Karpas-422 (cell line): Measurements from ENCODE around the gene PIGL. TPM values are rescaled to one million over a fixed set of nuclear protein-coding genes. Genes with fewer than 3 reads are reported as not detected.

ENCODE experiments used
- DNase-seq: peaks from one replicate; pipeline ENCODE4 v3.0.0-alpha.2; 2015
- H2AFZ ChIP-seq: fragments of 200-600 bp; sonication (generic); 2 replicates; pipeline ENCODE4 v1.6.1; 2014; ENCODE audit warnings: antibody characterized with exemption, low read length, mixed read lengths
- H3K27ac ChIP-seq: fragments of 200-600 bp; sonication (generic); 2 replicates; pipeline ENCODE4 v1.5.1; 2014; ENCODE audit warnings: mild to moderate bottlenecking, low read length, moderate library complexity
- H3K27me3 ChIP-seq: fragments of 200-600 bp; sonication (generic); 2 replicates; pipeline ENCODE4 v1.6.1; 2014; ENCODE audit warnings: low read length, mixed read lengths
- H3K36me3 ChIP-seq: fragments of 200-600 bp; sonication (generic); 2 replicates; pipeline ENCODE4 v1.6.1; 2014; ENCODE audit warnings: low read length, mixed read lengths; ENCODE audit not compliant: insufficient read depth
- H3K4me1 ChIP-seq: fragments of 200-600 bp; sonication (generic); 2 replicates; pipeline ENCODE4 v1.6.1; 2014; ENCODE audit warnings: mild to moderate bottlenecking, low read length, mixed read lengths
- H3K4me2 ChIP-seq: fragments of 200-600 bp; sonication (generic); 2 replicates; pipeline ENCODE4 v1.6.1; 2014; ENCODE audit warnings: low read length, low read depth, mild to moderate bottlenecking; ENCODE audit not compliant: poor library complexity, severe bottlenecking
- H3K4me3 ChIP-seq: fragments of 200-600 bp; sonication (generic); 2 replicates; pipeline ENCODE4 v1.5.1; 2014; ENCODE audit warnings: mild to moderate bottlenecking, antibody characterized with exemption, low read length, mixed read lengths
- H3K79me2 ChIP-seq: fragments of 200-600 bp; sonication (generic); 2 replicates; pipeline ENCODE4 v1.6.1; 2014; ENCODE audit warnings: mild to moderate bottlenecking, low read length, mixed read lengths
- H3K9ac ChIP-seq: fragments of 200-600 bp; sonication (generic); 2 replicates; pipeline ENCODE4 v1.6.0; 2014; ENCODE audit warnings: low read length
- H3K9me2 ChIP-seq: fragments of 200-600 bp; sonication (generic), shearing (Covaris generic); replicated peaks from 2 replicates; pipeline ENCODE4 v1.6.0; 2014; ENCODE audit warnings: mild to moderate bottlenecking, low read length, moderate library complexity; ENCODE audit not compliant: insufficient read depth
- H3K9me3 ChIP-seq: fragments of 300-700, 200-600 bp; sonication (generic); 2 replicates; pipeline ENCODE4 v1.6.1; 2014; ENCODE audit warnings: low read length, mixed read lengths
- H4K20me1 ChIP-seq: fragments of 200-600 bp; sonication (generic); 2 replicates; pipeline ENCODE4 v1.6.1; 2014; ENCODE audit warnings: mild to moderate bottlenecking, antibody characterized with exemption, low read length, low read depth; ENCODE audit not compliant: insufficient read depth
- total RNA-seq: library from RNA; depleted of rRNA; stranded (reverse); fragments of >200 nt; shearing (Covaris generic); gene quantifications from 2 replicates; pipeline ENCODE4 v1.2.3, GENCODE V29; 2014; ENCODE audit warnings: low replicate concordance

The PIGL gene
- total RNA-seq, 1 experiment from 2014 or later: 48.2 TPM

GRCh38 chr17:16345565-16345964 is 128.6 kb downstream of the PIGL start:
- Histone ChIP-seq H3K27ac (no peak overlapping the region), H3K4me1 (peaks cover 8% of the 10 kb centered on the region), H3K9me3 (no peaks in the 10 kb centered on the region), H4K20me1 (no peaks in the 10 kb centered on the region), H3K9me2 (no peaks in the 10 kb centered on the region), H3K4me2 (no peak overlapping the region), H2AFZ (no peak overlapping the region), H3K27me3 (no peaks in the 10 kb centered on the region), H3K4me3 (no peak overlapping the region), H3K79me2 (peaks cover 29% of the 10 kb centered on the region), H3K36me3 (peaks cover 48% of the 10 kb centered on the region), H3K9ac (no peak overlapping the region)
- DNase-seq: no peak

- H3K36me3 ChIP-seq: peaks cover 48% of the 10 kb centered on the region
These were observed 129.8 kb downstream of the PIGL start for GRCh38 chr17:16346721-16347271.

GRCh38 chr17:16348586-16348985 is 131.6 kb downstream of the PIGL start:
- H2AFZ ChIP-seq: no peak overlapping the region
- H3K4me1 ChIP-seq: peaks cover 23% of the 10 kb centered on the region
- H3K36me3 ChIP-seq: peaks cover 40% of the 10 kb centered on the region
- H3K79me2 ChIP-seq: peaks cover 56% of the 10 kb centered on the region
- no peak overlapping the region for H3K4me2 ChIP-seq
- no peak for DNase-seq
- H3K27ac ChIP-seq: no peak overlapping the region
- no peaks in the 10 kb centered on the region for H3K9me3 ChIP-seq
- H4K20me1 ChIP-seq: no peaks in the 10 kb centered on the region
- H3K4me3 ChIP-seq: no peak overlapping the region
- H3K27me3 ChIP-seq: no peaks in the 10 kb centered on the region
- no peaks in the 10 kb centered on the region for H3K9me2 ChIP-seq
- H3K9ac ChIP-seq: no peak overlapping the region

More at GRCh38 chr17:16346721-16347271, 129.8 kb downstream of the PIGL start:
- no peaks in the 10 kb centered on the region for H3K27me3 ChIP-seq
- H3K4me3 ChIP-seq: no peak overlapping the region
- DNase-seq: no peak
- peaks cover 20% of the 10 kb centered on the region for H3K4me1 ChIP-seq
- H3K9me2 ChIP-seq: no peaks in the 10 kb centered on the region
- peaks cover 41% of the 10 kb centered on the region for H3K79me2 ChIP-seq
- no peaks in the 10 kb centered on the region for H4K20me1 ChIP-seq
- H3K9me3 ChIP-seq: no peaks in the 10 kb centered on the region
- H3K4me2 ChIP-seq: no peak overlapping the region
- H2AFZ ChIP-seq: no peak overlapping the region
- no peak overlapping the region for H3K9ac ChIP-seq
- H3K27ac ChIP-seq: no peak overlapping the region

- H3K4me3 ChIP-seq: no peak overlapping the region
- no peaks in the 10 kb centered on the region for H3K9me2 ChIP-seq
- H4K20me1 ChIP-seq: no peaks in the 10 kb centered on the region
- H3K27me3 ChIP-seq: no peaks in the 10 kb centered on the region
- no peak overlapping the region for H2AFZ ChIP-seq
- H3K79me2 ChIP-seq: peaks cover 58% of the 10 kb centered on the region
- no peak overlapping the region for H3K4me2 ChIP-seq
- peaks cover 37% of the 10 kb centered on the region for H3K36me3 ChIP-seq
- H3K9ac ChIP-seq: no peak overlapping the region
- peak overlapping the region; percentile 64 for H3K27ac ChIP-seq
- peaks cover 25% of the 10 kb centered on the region for H3K4me1 ChIP-seq
- no peaks in the 10 kb centered on the region for H3K9me3 ChIP-seq
- DNase-seq: no peak
These were observed 132.4 kb downstream of the PIGL start for GRCh38 chr17:16349431-16349830.

- Histone ChIP-seq H3K27ac (peak overlapping the region; percentile 61), H2AFZ (no peak overlapping the region)
These were observed 134.8 kb downstream of the PIGL start for GRCh38 chr17:16351831-16352230.

GRCh38 chr17:16352303-16352666 is 135.3 kb downstream of the PIGL start:
- H3K36me3 ChIP-seq: peaks cover 24% of the 10 kb centered on the region; the same call in 1 of the 2 replicates
- DNase-seq: peak; percentile 81
- no peaks in the 10 kb centered on the region for H4K20me1 ChIP-seq
- H3K79me2 ChIP-seq: peaks cover 55% of the 10 kb centered on the region
- H3K4me1 ChIP-seq: peaks cover 25% of the 10 kb centered on the region
- 0 out of 2 replicates have a peak overlapping the region, but pooled peaks have one; percentile 60 for H2AFZ ChIP-seq
- peak overlapping the region; percentile 98 for H3K4me3 ChIP-seq
- no peaks in the 10 kb centered on the region for H3K9me2 ChIP-seq
- H3K27me3 ChIP-seq: no peaks in the 10 kb centered on the region
- peak overlapping the region; percentile 61 for H3K27ac ChIP-seq
- no peaks in the 10 kb centered on the region for H3K9me3 ChIP-seq
- H3K4me2 ChIP-seq: peak overlapping the region; percentile 94
- H3K9ac ChIP-seq: peak overlapping the region; percentile 98

More at GRCh38 chr17:16351831-16352230, 134.8 kb downstream of the PIGL start:
- Histone ChIP-seq H3K4me1 (peaks cover 25% of the 10 kb centered on the region), H3K4me3 (peak overlapping the region; percentile 98), H3K4me2 (peak overlapping the region; percentile 94), H4K20me1 (no peaks in the 10 kb centered on the region), H3K9ac (peak overlapping the region; percentile 98), H3K9me3 (no peaks in the 10 kb centered on the region), H3K9me2 (no peaks in the 10 kb centered on the region), H3K36me3 (peaks cover 27% of the 10 kb centered on the region; the same call in 1 of the 2 replicates), H3K79me2 (peaks cover 58% of the 10 kb centered on the region), H3K27me3 (no peaks in the 10 kb centered on the region)
- DNase-seq: no peak

GRCh38 chr17:16352667-16353316 is 135.8 kb downstream of the PIGL start:
- H3K9me3 ChIP-seq: no peaks in the 10 kb centered on the region
- H3K27me3 ChIP-seq: no peaks in the 10 kb centered on the region
- H4K20me1 ChIP-seq: no peaks in the 10 kb centered on the region
- peaks cover 19% of the 10 kb centered on the region; the same call in 1 of the 2 replicates for H3K36me3 ChIP-seq
- peak overlapping the region; percentile 94 for H3K4me2 ChIP-seq
- peak overlapping the region; percentile 60; the same call in 1 of the 2 replicates for H2AFZ ChIP-seq
- peaks cover 51% of the 10 kb centered on the region for H3K79me2 ChIP-seq
- peak overlapping the region; percentile 98 for H3K9ac ChIP-seq
- DNase-seq: peak; percentile 79
- H3K4me3 ChIP-seq: peak overlapping the region; percentile 98
- H3K9me2 ChIP-seq: no peaks in the 10 kb centered on the region
- peaks cover 25% of the 10 kb centered on the region for H3K4me1 ChIP-seq
- peak overlapping the region; percentile 61 for H3K27ac ChIP-seq

GRCh38 chr17:16353317-16354174 is 136.5 kb downstream of the PIGL start, which contains the start of gene CENPV:
TSS of gene CENPV (minus strand) at chr17:16353469. CDS start at chr17:16353436, 33 bp downstream.
- no peaks in the 10 kb centered on the region for H4K20me1 ChIP-seq
- H3K4me2 ChIP-seq: peak within 1 kb of the TSS; percentile 94
- peak within 1 kb of the TSS; percentile 60; the same call in 1 of the 2 replicates for H2AFZ ChIP-seq
- no peaks in the 10 kb centered on the region for H3K27me3 ChIP-seq
- H3K27ac ChIP-seq: peak within 1 kb of the TSS; percentile 61
- H3K4me1 ChIP-seq: peaks cover 25% of the 10 kb centered on the region
- peak within 1 kb of the TSS; percentile 98 for H3K4me3 ChIP-seq
- no peaks in the 10 kb centered on the region for H3K9me2 ChIP-seq
- H3K9me3 ChIP-seq: no peaks in the 10 kb centered on the region
- DNase-seq: peak; percentile 83
- peaks cover 14% of the 10 kb centered on the region; the same call in 1 of the 2 replicates for H3K36me3 ChIP-seq
- H3K79me2 ChIP-seq: peaks cover 49% of the 10 kb centered on the region
- H3K9ac ChIP-seq: peak within 1 kb of the TSS; percentile 98
